ENCODE results near the gene DPCD.

GRCh38 chr10:101644002-101644401 lies 55.9 kb downstream of the DPCD start:
- TF ChIP-seq EP300 (IDR thresholded peaks at IDR 0.05; ENCODE audit: borderline replicate concordance) = no peak
- TF ChIP-seq EGR1 (IDR thresholded peaks at IDR 0.05) = no peak
- TF ChIP-seq CREB1 (IDR thresholded peaks at IDR 0.05; ENCODE audit: low read depth) = no peak
- no peak for TF ChIP-seq MAX (IDR thresholded peaks at IDR 0.05)
- no peak for TF ChIP-seq TEAD4 (IDR thresholded peaks at IDR 0.05)
- no peak for TF ChIP-seq RAD21 (IDR thresholded peaks at IDR 0.05; ENCODE audit: low read depth)
- no peak for TF ChIP-seq YY1 (IDR thresholded peaks at IDR 0.05; ENCODE audit: low read depth)
- TF ChIP-seq CEBPB (IDR thresholded peaks at IDR 0.05) = no peak
- no peak for TF ChIP-seq ZBTB7A (IDR thresholded peaks at IDR 0.05; ENCODE audit: low read depth)
- no peak for TF ChIP-seq REST (IDR thresholded peaks at IDR 0.05; ENCODE audit: low read depth)
- no peak for TF ChIP-seq TAF1 (IDR thresholded peaks at IDR 0.05; ENCODE audit: low read depth)
- TF ChIP-seq FOXM1 (IDR thresholded peaks at IDR 0.05; ENCODE audit: borderline replicate concordance, low read depth) = no peak
- no peak for TF ChIP-seq USF1 (IDR thresholded peaks at IDR 0.05)
- TF ChIP-seq NFIC (IDR thresholded peaks at IDR 0.05) = no peak

Data from Ishikawa (cell line).